Skeletal muscle tissue (tissue), 4 donors: Measurements from ENCODE around the gene PSPN. TPM values are rescaled to one million over a fixed set of nuclear protein-coding genes. Genes with fewer than 3 reads are reported as not detected.

Source experiments
- H3K27ac ChIP-seq: one replicate; pipeline ENCODE4 v1.7.0; 2013; ENCODE audit warnings: mild to moderate bottlenecking, low read depth, low read length, inconsistent platforms
- H3K27me3 ChIP-seq, 3 donors: one replicate each; pipeline ENCODE4 v1.7.0; 2013; ENCODE audit warnings: low read length in 3 of 3; ENCODE audit not compliant: control insufficient read depth in 3 of 3, insufficient read depth in 3 of 3
- H3K36me3 ChIP-seq, 3 donors: one replicate each; pipeline ENCODE4 v1.7.0; 2013; ENCODE audit warnings: low read length in 3 of 3; ENCODE audit not compliant: control insufficient read depth in 3 of 3, insufficient read depth in 3 of 3
- H3K4me1 ChIP-seq, 3 donors: one replicate each; pipeline ENCODE4 v1.7.0; 2013; ENCODE audit warnings: low read length in 3 of 3, mild to moderate bottlenecking in 3 of 3; ENCODE audit not compliant: control insufficient read depth in 3 of 3, insufficient read depth in 3 of 3
- H3K4me3 ChIP-seq, 3 donors: one replicate each; pipeline ENCODE4 v1.7.0; 2013; ENCODE audit warnings: low read length in 3 of 3
- H3K9ac ChIP-seq, 3 donors: one replicate each; pipeline ENCODE4 v1.7.0; 2013; ENCODE audit warnings: low read length in 3 of 3, mild to moderate bottlenecking in 3 of 3, moderate library complexity in 2 of 3, low read depth in 1 of 3
- H3K9me3 ChIP-seq, 3 donors: one replicate each; pipeline ENCODE4 v1.7.0; 2013; ENCODE audit warnings: low read length in 3 of 3; ENCODE audit not compliant: control insufficient read depth in 3 of 3
- total RNA-seq: library from RNA; depleted of rRNA; stranded (reverse); fragments of >200 nt; gene quantifications from one replicate; pipeline ENCODE4 v1.2.3, GENCODE V29; 2014
- donor health status: Osteomylitis.

The PSPN gene
- total RNA-seq, 1 donor from 2014 or later, result 1.0 TPM

DNA sequence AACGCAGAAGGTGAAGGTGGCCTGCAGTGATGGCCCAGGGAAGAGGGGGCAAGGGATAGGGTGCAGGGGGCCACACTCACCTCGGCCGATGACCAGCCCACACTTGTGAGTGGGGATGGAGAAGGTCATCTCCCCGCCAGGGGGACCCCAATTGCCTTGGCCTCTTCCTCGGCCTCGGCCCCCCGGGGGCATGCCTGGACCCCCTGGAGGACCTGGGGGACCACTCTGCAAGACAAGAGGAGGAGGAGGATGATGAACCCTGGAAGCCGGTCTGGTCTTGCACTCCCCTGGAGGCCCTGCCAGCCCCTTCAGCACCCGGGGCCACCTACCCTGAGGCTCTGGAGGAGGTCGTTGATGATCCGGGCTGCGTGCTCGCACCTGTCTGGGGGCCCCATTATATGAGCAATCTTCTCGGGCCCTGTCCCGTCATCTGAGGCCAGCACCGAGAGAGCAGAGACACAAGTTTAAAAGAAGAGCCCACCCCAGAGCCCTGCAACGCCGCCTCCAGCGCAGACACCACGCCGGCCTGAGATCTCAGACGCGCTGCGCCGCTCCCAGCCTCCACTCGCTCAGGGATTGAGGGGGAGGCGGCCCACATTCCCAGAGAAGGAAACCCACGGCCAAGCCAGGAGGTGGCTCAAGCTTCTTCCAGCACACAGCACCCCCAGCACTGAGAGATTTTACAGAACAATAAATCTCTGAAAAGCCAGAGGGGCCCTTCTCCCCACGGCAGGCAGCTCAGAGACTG, 41.1 kb upstream of the PSPN start:
- Histone ChIP-seq H3K27me3 (no peaks in the 10 kb centered on the region), H3K27ac (no peak overlapping the region), H3K9me3 (no peaks in the 10 kb centered on the region), H3K4me1 (peaks cover 2 to 10% (median 7%) of the 10 kb centered on the region in 3 donors), H3K36me3 (peaks cover 64 to 68% (median 66%) of the 10 kb centered on the region in 3 donors), H3K4me3 (no peak overlapping the region), H3K9ac (no peak overlapping the region)

DNA sequence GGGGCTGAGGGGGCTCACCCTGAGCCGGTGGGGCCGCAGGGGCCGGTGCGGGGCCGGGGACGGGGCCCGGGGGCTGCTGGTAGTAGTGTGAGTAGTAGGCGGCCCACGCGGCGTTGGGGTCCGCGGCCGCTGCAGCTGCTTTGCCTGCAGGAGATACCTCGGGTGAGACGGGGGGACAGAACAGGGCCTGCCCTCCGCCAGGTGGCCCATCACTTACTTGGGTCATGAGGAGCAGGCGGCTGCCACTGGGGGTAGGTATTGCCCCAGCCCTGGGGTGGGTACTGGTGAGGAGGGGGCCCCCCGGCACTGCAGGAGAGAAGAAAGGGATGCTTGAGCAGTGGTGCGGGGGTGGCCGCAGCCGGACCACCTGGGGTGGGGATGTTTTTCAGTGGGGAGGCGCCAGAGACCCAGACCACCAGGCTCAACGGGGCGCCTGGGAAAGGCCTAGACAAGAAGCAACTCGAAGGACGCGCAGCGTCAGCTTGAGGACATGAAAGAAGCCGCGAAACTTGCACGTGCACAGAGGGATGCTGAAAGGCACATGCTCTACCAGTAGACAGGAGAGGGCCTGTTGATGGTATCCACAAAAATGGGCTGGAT, 40.0 kb upstream of the PSPN start:
- Histone ChIP-seq H3K36me3 (peaks cover 60 to 61% (median 60%) of the 10 kb centered on the region in 3 donors), H3K9ac (no peak overlapping the region), H3K27ac (no peak overlapping the region), H3K4me3 (no peak overlapping the region), H3K27me3 (no peaks in the 10 kb centered on the region), H3K9me3 (no peaks in the 10 kb centered on the region), H3K4me1 (peaks cover 0 to 4% (median under 1%) of the 10 kb centered on the region in 3 donors)

DNA sequence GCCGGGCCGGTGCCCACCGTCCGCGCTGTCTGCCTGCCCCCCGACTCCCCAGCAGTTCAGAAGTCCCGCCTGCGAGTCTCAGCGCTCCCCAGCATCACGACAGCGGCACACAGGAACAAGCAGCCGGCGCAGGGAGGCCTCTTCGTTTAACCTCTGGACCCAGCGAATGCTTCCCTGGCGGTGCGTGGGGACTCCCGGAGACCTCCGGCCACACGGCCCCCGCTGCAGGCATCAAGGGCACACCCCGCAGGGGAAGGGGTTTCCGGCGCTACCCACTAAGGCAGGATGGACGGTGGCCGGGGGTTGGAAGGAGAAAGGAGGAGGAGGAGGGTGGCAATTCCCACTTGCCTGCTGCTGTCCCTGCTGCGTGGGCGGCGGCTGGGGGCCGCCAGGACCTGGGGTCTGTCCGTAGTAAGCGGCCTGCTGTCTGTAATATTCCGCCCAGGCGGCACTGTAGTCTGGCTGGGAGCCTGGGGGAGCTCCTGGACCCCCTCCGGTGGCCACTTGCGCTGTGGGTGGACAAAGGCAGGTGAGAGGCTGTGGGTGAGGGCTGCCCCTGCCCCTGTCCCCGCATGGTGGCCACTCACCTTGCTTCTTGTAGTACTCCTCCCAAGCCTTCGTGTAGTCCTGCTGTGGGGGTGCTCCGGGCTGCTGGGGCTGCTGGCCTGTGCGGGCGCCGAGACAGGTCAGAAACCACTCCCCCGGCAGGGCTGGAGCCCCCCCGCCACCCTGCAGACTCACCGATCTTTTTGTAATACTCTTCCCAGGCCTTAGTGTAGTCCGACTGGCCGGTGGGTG, 39.3 kb upstream of the PSPN start:
- Histone ChIP-seq H3K36me3 (peaks cover 53 to 54% (median 53%) of the 10 kb centered on the region in 3 donors), H3K27me3 (no peaks in the 10 kb centered on the region), H3K4me3 (no peak overlapping the region), H3K27ac (no peak overlapping the region), H3K9me3 (no peaks in the 10 kb centered on the region), H3K4me1 (no peaks in the 10 kb centered on the region), H3K9ac (no peak overlapping the region)

DNA sequence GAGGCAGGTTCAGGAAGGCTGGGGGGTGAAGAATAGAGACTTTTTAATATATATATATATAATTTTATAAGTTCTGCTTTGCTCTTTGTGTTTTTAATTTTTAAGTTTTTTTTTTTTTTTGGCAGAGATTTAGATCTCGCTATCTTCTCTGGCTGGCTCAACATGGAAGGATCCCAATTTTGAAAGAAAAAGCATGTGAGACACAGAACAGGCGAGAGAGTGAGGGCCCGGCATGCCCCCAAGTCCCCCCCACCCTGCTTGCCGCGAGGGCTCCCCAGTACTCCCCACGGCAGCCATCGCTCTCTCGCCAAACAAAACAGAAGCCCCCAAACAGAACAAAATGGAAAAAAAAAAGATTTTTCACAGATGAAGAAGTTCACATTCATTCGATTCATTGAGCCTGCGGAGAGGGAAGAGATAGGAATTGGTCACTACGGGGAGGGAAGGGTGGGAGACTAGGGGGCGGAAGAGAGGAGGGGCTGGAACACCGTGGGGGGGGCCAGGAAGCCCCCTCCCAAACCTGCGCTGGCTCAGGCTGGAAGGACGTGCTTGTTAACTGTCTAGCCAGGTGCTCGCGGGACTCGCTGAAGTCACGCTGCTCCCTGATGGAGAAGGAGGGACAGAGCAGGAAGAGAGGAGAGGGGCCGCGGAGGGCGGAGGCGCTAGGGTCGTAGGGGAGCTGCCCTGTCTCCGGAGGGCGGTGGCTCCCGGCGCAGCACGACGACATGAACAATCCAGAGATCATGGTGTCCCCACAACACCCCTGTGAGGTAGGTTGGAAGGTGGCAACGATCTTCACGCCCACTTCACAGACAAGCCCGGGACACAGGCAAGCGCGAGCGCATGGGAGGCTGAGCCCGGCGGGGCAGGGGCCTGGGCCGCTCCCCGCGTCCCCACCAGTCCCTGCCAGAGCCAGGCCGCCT, 38.2 kb upstream of the PSPN start:
- no peak overlapping the region for H3K9ac ChIP-seq
- no peak overlapping the region for H3K27ac ChIP-seq
- H3K36me3 ChIP-seq, result peaks cover 43 to 45% (median 44%) of the 10 kb centered on the region in 3 donors
- H3K27me3 ChIP-seq, result no peaks in the 10 kb centered on the region
- H3K9me3 ChIP-seq, result no peaks in the 10 kb centered on the region
- no peak overlapping the region for H3K4me3 ChIP-seq
- no peaks in the 10 kb centered on the region for H3K4me1 ChIP-seq

DNA sequence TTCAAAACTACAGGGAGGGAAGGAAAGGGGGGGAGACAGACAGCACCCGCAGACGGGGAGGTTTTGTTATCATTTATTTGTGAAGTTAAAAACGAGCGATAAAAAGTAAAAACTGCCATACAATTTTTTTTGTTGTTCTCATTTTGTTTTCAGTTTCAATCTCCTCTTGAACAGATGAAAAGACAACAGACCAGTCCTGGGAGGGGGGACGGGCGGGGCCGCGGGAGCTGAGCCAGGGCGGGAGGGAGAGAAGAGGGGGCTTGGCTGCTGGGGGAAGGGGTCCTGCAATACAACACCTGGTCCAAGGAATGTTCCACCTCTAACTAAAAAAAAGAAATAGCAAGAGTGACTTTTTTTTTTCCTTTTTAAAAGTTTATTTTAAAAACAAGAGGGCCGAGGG, 37.6 kb upstream of the PSPN start:
- Histone ChIP-seq H3K27me3 (no peaks in the 10 kb centered on the region), H3K4me3 (no peak overlapping the region), H3K36me3 (peaks cover 36 to 38% (median 37%) of the 10 kb centered on the region in 3 donors), H3K4me1 (no peaks in the 10 kb centered on the region), H3K27ac (no peak overlapping the region), H3K9ac (no peak overlapping the region), H3K9me3 (no peaks in the 10 kb centered on the region)

DNA sequence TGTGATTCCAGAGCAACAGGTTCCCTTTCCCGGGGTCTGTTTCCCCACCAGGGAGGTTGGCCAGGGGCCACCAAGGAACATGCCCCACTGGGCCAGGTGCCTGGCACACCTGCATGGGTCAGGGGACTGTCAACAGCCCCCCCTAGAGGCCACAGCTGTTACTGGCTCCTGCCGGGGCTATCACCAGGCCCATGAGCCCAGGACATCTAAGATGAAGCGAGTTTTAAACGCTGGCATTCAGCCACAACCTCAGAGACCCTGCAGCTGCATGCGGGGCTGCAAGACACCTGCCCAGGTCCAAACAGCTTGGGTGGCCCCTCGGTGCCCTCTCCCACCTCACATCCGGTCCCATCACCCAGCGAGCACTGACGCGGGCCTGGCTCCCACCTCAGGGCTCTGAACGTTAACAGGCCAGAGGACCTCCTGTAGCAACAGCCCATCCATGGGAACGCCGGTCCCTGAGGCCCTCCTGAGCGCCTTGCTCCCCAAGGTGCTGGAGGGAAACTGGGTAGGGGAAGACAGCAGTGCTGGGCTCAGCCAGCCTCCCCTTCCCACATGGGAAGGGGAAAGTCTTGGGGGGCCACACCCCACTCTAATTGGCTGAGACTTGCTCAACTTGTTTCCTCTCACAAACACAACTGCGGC, 36.8 kb upstream of the PSPN start:
- H3K27me3 ChIP-seq, result no peaks in the 10 kb centered on the region
- H3K4me3 ChIP-seq, result no peak overlapping the region
- H3K27ac ChIP-seq, result no peak overlapping the region

DNA sequence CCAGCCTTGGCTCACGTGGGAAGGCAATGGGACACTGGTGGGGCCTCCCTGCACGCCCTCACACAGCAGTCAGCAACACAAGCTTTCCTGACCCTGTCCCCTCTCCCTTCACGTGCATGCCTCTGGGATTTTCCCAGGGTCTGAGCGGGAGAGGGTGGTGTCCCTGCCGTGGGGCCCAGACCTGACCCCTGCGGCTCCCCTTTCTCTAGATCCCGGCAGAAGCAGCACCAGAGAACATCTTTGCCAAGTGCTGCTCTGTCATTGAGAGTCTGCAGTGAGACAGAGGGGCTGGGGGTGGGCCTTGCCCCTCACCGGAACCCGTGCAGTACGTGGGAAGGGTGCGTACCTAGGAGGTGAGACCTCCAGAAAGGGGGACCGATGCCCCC, 36.3 kb upstream of the PSPN start:
- Histone ChIP-seq H3K27ac (no peak overlapping the region), H3K9ac (no peak overlapping the region), H3K9me3 (no peaks in the 10 kb centered on the region), H3K4me1 (no peaks in the 10 kb centered on the region), H3K36me3 (peaks cover 24 to 27% (median 25%) of the 10 kb centered on the region in 3 donors), H3K27me3 (no peaks in the 10 kb centered on the region), H3K4me3 (no peak overlapping the region)

More for the DNA sequence above, 36.8 kb upstream of the PSPN start:
- H3K9me3 ChIP-seq, result no peaks in the 10 kb centered on the region
- no peaks in the 10 kb centered on the region for H3K4me1 ChIP-seq
- peaks cover 29 to 32% (median 30%) of the 10 kb centered on the region in 3 donors for H3K36me3 ChIP-seq
- no peak overlapping the region for H3K9ac ChIP-seq

DNA sequence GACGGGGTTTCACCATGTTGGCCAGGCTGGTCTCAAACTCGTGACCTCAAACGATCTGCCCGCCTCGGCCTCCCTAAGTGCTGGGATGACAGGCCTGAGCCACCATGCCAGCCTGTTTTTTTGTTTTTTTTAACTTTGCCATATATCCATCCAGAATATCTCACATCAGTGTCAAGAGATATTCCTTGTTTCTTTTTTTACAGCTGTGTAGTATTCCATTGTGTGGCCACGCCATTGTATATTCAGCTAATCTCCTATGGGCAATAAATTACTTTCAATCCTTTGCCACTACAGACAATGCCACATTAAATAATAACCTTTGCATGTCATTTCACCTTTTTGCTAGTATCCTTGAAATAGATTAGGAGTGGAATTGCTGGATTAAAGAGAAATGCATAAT, 33.6 kb upstream of the PSPN start:
- no peak overlapping the region for H3K27ac ChIP-seq
- H3K4me1 ChIP-seq, result no peaks in the 10 kb centered on the region
- peaks cover 4 to 6% (median 4%) of the 10 kb centered on the region in 3 donors for H3K36me3 ChIP-seq
- H3K9me3 ChIP-seq, result no peaks in the 10 kb centered on the region
- H3K9ac ChIP-seq, result no peak overlapping the region
- H3K27me3 ChIP-seq, result no peaks in the 10 kb centered on the region
- no peak overlapping the region for H3K4me3 ChIP-seq

DNA sequence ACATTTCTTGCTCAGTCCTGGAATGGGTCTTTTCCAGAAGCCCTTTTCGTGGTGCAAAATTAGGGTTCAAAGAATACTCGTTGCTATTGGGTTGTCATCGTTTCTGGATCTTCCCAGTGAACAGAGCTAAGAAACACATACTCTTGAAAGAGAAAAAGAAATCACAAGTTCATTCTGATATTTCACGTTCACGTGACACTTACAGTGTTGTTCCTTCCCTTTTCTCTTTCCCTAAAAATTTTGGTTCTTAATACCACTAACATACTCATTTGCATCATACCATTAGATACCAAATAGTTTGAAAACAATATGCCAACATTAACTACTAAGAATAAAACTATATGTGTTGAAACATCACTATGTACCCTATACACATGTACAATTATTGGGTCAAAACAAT, 30.7 kb upstream of the PSPN start:
- no peak overlapping the region for H3K27ac ChIP-seq
- no peak overlapping the region for H3K4me3 ChIP-seq
- H3K9me3 ChIP-seq, result no peaks in the 10 kb centered on the region
- H3K36me3 ChIP-seq, result no peaks in the 10 kb centered on the region
- no peak overlapping the region for H3K9ac ChIP-seq
- H3K27me3 ChIP-seq, result no peaks in the 10 kb centered on the region
- no peaks in the 10 kb centered on the region for H3K4me1 ChIP-seq
